SK-N-SH (cell line): ENCODE data around the gene DGKE. TPM values are rescaled to one million over a fixed set of nuclear protein-coding genes. Genes with fewer than 3 reads are reported as not detected.

Experiments
- CTCF ChIA-PET: fragments of 300-600, 350-600 bp; formaldehyde crosslinking; extraction: SDS; loops from one replicate; lab custom pipeline; 2021; lab: Yijun Ruan, JAX
- POLR2A ChIA-PET: fragments of 350-600 bp; sonication (Branson Sonifier 250); formaldehyde crosslinking; extraction: SDS; loops from one replicate; lab custom pipeline; 2020; ENCODE audit warnings: antibody characterized with exemption, inconsistent platforms; lab: Yijun Ruan, JAX
- DNase-seq: peaks from one replicate; pipeline ENCODE4 v3.0.0; 2012
- H2AFZ ChIP-seq: fragments of 200-600 bp; sonication (generic); 2 replicates; pipeline ENCODE4 v1.8.1; 2016; ENCODE audit warnings: antibody characterized with exemption, mild to moderate bottlenecking, low read depth
- H3F3A ChIP-seq: fragments of 200-600 bp; sonication (generic); replicated peaks from 2 replicates; pipeline ENCODE3; 2016; ENCODE audit warnings: antibody characterized with exemption, mild to moderate bottlenecking; ENCODE audit not compliant: insufficient read depth
- H3K27ac ChIP-seq, 2 experiments: fragments of 200-500 bp in 1 of 2; fragments of 200-600 bp in 1 of 2; sonication (Bioruptor generic) in 1 of 2; sonication (generic), shearing (Covaris generic) in 1 of 2; 2 replicates each; pipeline versions ENCODE4 v1.5.1 to v1.6.1; 2014 to 2016; ENCODE audit warnings: low read depth in 2 of 2, inconsistent platforms in 1 of 2, low read length in 1 of 2, mild to moderate bottlenecking in 1 of 2, mixed read lengths in 1 of 2
- H3K27me3 ChIP-seq: fragments of 200-600 bp; sonication (generic), shearing (Covaris generic); 2 replicates; pipeline ENCODE4 v1.6.1; 2016; ENCODE audit warnings: mixed run types; ENCODE audit not compliant: insufficient read depth
- H3K36me3 ChIP-seq, 2 experiments: fragments of 200-500 bp in 1 of 2; fragments of 200-600 bp in 1 of 2; sonication (Bioruptor generic) in 1 of 2; sonication (generic) in 1 of 2; replicated peaks in 1 of 2; 2 replicates each; pipeline versions ENCODE3 to v1.5.1; 2014 to 2016; ENCODE audit warnings: low read length in 1 of 2, mild to moderate bottlenecking in 1 of 2; ENCODE audit not compliant: insufficient read depth in 2 of 2, control insufficient read depth in 1 of 2
- H3K4me1 ChIP-seq, 2 experiments: fragments of 200-500 bp in 1 of 2; fragments of 200-600 bp in 1 of 2; sonication (Bioruptor generic) in 1 of 2; sonication (generic), shearing (Covaris generic) in 1 of 2; 2 replicates each; pipeline versions ENCODE4 v1.5.1 to v1.6.1; 2014 to 2016; ENCODE audit warnings: low read depth in 1 of 2, low read length in 1 of 2, mixed run types in 1 of 2; ENCODE audit not compliant: insufficient read depth in 2 of 2, control insufficient read depth in 1 of 2
- H3K4me2 ChIP-seq: fragments of 200-600 bp; sonication (generic), shearing (Covaris generic); 2 replicates; pipeline ENCODE4 v1.6.1; 2017; ENCODE audit warnings: mixed run types
- H3K4me3 ChIP-seq, 2 experiments: fragments of 200-500 bp in 1 of 2; fragments of 200-600 bp in 1 of 2; sonication (Bioruptor generic) in 1 of 2; sonication (generic), shearing (Covaris generic) in 1 of 2; 2 replicates each; pipeline versions ENCODE4 v1.5.1 to v1.8.1; 2014 to 2016; ENCODE audit warnings: low read depth in 2 of 2, inconsistent platforms in 1 of 2, low read length in 1 of 2, mild to moderate bottlenecking in 1 of 2, mixed read lengths in 1 of 2, moderate library complexity in 1 of 2
- H3K79me2 ChIP-seq: fragments of 200-600 bp; sonication (generic); 2 replicates; pipeline ENCODE4 v1.8.1; 2017; ENCODE audit warnings: mild to moderate bottlenecking; ENCODE audit not compliant: insufficient read depth
- H3K9ac ChIP-seq: fragments of 200-600 bp; sonication (generic); 2 replicates; pipeline ENCODE4 v1.6.1; 2017; ENCODE audit warnings: mixed run types
- H3K9me2 ChIP-seq: fragments of 200-600 bp; sonication (generic); 2 replicates; pipeline ENCODE4 v1.6.1; 2017; ENCODE audit warnings: mixed run types
- H3K9me3 ChIP-seq: fragments of 200-600 bp; sonication (generic); 2 replicates; pipeline ENCODE4 v1.6.1; 2017; ENCODE audit warnings: mixed run types, mild to moderate bottlenecking, moderate library complexity
- H4K20me1 ChIP-seq: fragments of 200-600 bp; sonication (generic); 2 replicates; pipeline ENCODE4 v1.6.1; 2017; ENCODE audit warnings: mild to moderate bottlenecking, mixed run types; ENCODE audit not compliant: insufficient read depth
- CHD2 ChIP-seq: fragments of 150-350 bp; IDR thresholded peaks from 2 replicates; pipeline ENCODE4 v1.6.1; 2018; ENCODE audit warnings: low read length; ENCODE audit not compliant: partially characterized antibody
- EP300 ChIP-seq, 2 experiments: IDR thresholded peaks; 2 replicates each; pipeline versions ENCODE4 v1.4.0 to v1.6.1; 2012; ENCODE audit warnings: borderline replicate concordance in 1 of 2, low read depth in 1 of 2, low read length in 1 of 2
- GABPA ChIP-seq: IDR thresholded peaks from 2 replicates; pipeline ENCODE4 v1.4.0; 2012; ENCODE audit warnings: low read depth, mild to moderate bottlenecking
- GATA2 ChIP-seq: sonication (generic); formaldehyde crosslinking; IDR thresholded peaks from 2 replicates; pipeline ENCODE4 v1.5.0; 2020; ENCODE audit warnings: mild to moderate bottlenecking, missing genetic modification reagents
- JUND ChIP-seq: IDR thresholded peaks from 2 replicates; pipeline ENCODE4 v1.4.0; 2012
- MEF2A ChIP-seq: IDR thresholded peaks from 2 replicates; pipeline ENCODE4 v1.4.0; 2012; ENCODE audit warnings: low read depth, borderline replicate concordance
- PBX3 ChIP-seq: IDR thresholded peaks from 2 replicates; pipeline ENCODE4; 2012
- POLR2AphosphoS5 ChIP-seq: IDR thresholded peaks from 2 replicates; pipeline ENCODE4 v1.6.1; 2012; ENCODE audit warnings: low read depth, low read length
- RAD21 ChIP-seq: IDR thresholded peaks from 2 replicates; pipeline ENCODE4 v1.6.1; 2012; ENCODE audit warnings: mild to moderate bottlenecking, low read length
- RCOR1 ChIP-seq: fragments of 150-350 bp; IDR thresholded peaks from 2 replicates; pipeline ENCODE4 v1.6.1; 2017; ENCODE audit warnings: antibody characterized with exemption, low read length
- TAF1 ChIP-seq: IDR thresholded peaks from 2 replicates; pipeline ENCODE4 v1.6.1; 2012; ENCODE audit warnings: low read depth, mild to moderate bottlenecking, low read length, moderate library complexity, borderline replicate concordance
- TCF12 ChIP-seq: IDR thresholded peaks from 2 replicates; pipeline ENCODE4 v1.4.0; 2012
- TEAD4 ChIP-seq: IDR thresholded peaks from 2 replicates; pipeline ENCODE4 v1.4.0; 2012; ENCODE audit warnings: mild to moderate bottlenecking, borderline replicate concordance; ENCODE audit not compliant: insufficient read depth
- YY1 ChIP-seq: IDR thresholded peaks from 2 replicates; pipeline ENCODE4 v1.4.0; 2012; ENCODE audit warnings: low read depth, mild to moderate bottlenecking
- ZBTB33 ChIP-seq: IDR thresholded peaks from 2 replicates; pipeline ENCODE4 v1.4.0; 2012; ENCODE audit warnings: low read depth, borderline replicate concordance
- WGBS: methylation state at CpG from one replicate; pipeline ENCODE4 v1.1.6; 2017; ENCODE audit warnings: low lambda C conversion rate; 5-methylcytosine and 5-hydroxymethylcytosine counted together
- polyA plus RNA-seq, 3 experiments: library from polyadenylated mRNA; depleted of rRNA; stranded (reverse); fragments of >200 nt; gene quantifications; 2 replicates each; pipeline ENCODE4 v1.2.3, GENCODE V29; 2012
- TF ChIP-seq, protein P1 (sequence below): fragments of 150-350 bp; IDR thresholded peaks from 2 replicates; pipeline ENCODE4 v1.6.1; 2017; ENCODE audit warnings: antibody characterized with exemption, low read length, low read depth, borderline replicate concordance
- TF ChIP-seq, protein P2 (sequence below): IDR thresholded peaks from 2 replicates; pipeline ENCODE4 v1.4.0; 2012; ENCODE audit warnings: low read depth, borderline replicate concordance
- TF ChIP-seq, protein P3 (sequence below): IDR thresholded peaks from 2 replicates; pipeline ENCODE4 v1.6.1; 2012; ENCODE audit warnings: mild to moderate bottlenecking, low read depth, low read length, moderate library complexity
- TF ChIP-seq, protein P4 (sequence below): IDR thresholded peaks from 2 replicates; pipeline ENCODE4 v1.4.0; 2012; ENCODE audit warnings: low read depth

Gene DGKE
- polyA plus RNA-seq, 1 of the 3 experiments (the other 2 are of a cell fraction): 2.4 TPM

- TF ChIP-seq, protein P1, sequence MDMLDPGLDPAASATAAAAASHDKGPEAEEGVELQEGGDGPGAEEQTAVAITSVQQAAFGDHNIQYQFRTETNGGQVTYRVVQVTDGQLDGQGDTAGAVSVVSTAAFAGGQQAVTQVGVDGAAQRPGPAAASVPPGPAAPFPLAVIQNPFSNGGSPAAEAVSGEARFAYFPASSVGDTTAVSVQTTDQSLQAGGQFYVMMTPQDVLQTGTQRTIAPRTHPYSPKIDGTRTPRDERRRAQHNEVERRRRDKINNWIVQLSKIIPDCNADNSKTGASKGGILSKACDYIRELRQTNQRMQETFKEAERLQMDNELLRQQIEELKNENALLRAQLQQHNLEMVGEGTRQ: no peak
- TF ChIP-seq, protein P2, sequence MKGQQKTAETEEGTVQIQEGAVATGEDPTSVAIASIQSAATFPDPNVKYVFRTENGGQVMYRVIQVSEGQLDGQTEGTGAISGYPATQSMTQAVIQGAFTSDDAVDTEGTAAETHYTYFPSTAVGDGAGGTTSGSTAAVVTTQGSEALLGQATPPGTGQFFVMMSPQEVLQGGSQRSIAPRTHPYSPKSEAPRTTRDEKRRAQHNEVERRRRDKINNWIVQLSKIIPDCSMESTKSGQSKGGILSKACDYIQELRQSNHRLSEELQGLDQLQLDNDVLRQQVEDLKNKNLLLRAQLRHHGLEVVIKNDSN: no peak
- no peak for TF ChIP-seq POLR2AphosphoS5
- no peak for TF ChIP-seq TAF1
- no peak for TF ChIP-seq MEF2A
- no peak for TF ChIP-seq GABPA
- no peak for TF ChIP-seq PBX3
These were observed 59.6 kb downstream of the DGKE start (continued) for GRCh38 chr17:56893503-56893902.

DNA sequence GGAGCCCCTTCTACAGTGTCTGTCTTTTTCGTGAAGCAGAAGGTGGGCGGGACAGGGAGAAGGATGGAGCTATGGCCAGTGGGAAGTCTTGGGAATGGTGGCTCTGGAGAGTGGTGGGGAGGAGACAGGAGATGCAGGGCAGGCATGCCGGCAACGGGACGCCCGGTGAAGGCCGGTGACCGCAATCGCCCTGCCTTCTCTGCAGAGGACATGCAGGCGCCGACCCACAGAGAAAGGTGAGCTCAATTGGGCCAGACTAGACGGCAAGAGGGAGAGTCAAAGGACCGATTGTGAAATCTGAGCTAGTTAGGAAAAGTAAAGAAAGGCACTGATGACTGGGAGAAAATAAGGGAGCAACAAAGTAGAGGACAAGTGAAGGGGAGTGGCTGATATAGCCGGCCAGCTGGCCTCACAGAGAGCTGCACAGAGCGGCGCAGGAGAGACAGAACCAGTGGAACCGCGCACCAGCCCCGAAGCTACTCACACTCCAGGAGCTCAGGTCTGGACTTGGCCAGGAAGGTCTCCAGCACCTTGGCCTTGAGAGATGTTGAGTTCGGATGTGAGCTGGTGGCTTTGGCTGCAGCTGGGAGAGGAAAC, 61.0 kb downstream of the DGKE start:
- no peaks in the 10 kb centered on the region for H3K9me2 ChIP-seq
- DNase-seq: no peak
- no peaks in the 10 kb centered on the region for H4K20me1 ChIP-seq
- no peak overlapping the region for H3K27ac ChIP-seq
- H3K4me3 ChIP-seq: no peak overlapping the region
- ChIA-PET CTCF (interaction anchor here (0.7 to 1.9 kb wide), 5 partner anchors 9 to 76 kb away, joined by 3 to 5 read pairs (median 3); no protein-coding TSS in a partner anchor), POLR2A (interaction anchor here (1.9 kb wide), 1 partner anchor 19 kb away, joined by 7 read pairs; the partner anchor contains the start of gene TRIM25)
- no peaks in the 10 kb centered on the region for H3K9me3 ChIP-seq
- H3K9ac ChIP-seq: no peak overlapping the region
- H3F3A ChIP-seq: peaks cover 5% of the 10 kb centered on the region
- H3K79me2 ChIP-seq: no peaks in the 10 kb centered on the region
- no peak overlapping the region for H2AFZ ChIP-seq
- TF ChIP-seq CHD2 (no peak), JUND (no peak), TCF12 (no peak), TAF1 (no peak), TEAD4 (no peak), GATA2 (no peak), RCOR1 (no peak), EP300 (IDR thresholded peaks at IDR 0.05; ENCODE audit: borderline replicate concordance in 1 of 2, low read depth in 1 of 2, low read length in 1 of 2) (no peak), RAD21 (no peak), ZBTB33 (no peak), YY1 (no peak)
- TF ChIP-seq, protein P1: no peak
- TF ChIP-seq, protein P3, sequence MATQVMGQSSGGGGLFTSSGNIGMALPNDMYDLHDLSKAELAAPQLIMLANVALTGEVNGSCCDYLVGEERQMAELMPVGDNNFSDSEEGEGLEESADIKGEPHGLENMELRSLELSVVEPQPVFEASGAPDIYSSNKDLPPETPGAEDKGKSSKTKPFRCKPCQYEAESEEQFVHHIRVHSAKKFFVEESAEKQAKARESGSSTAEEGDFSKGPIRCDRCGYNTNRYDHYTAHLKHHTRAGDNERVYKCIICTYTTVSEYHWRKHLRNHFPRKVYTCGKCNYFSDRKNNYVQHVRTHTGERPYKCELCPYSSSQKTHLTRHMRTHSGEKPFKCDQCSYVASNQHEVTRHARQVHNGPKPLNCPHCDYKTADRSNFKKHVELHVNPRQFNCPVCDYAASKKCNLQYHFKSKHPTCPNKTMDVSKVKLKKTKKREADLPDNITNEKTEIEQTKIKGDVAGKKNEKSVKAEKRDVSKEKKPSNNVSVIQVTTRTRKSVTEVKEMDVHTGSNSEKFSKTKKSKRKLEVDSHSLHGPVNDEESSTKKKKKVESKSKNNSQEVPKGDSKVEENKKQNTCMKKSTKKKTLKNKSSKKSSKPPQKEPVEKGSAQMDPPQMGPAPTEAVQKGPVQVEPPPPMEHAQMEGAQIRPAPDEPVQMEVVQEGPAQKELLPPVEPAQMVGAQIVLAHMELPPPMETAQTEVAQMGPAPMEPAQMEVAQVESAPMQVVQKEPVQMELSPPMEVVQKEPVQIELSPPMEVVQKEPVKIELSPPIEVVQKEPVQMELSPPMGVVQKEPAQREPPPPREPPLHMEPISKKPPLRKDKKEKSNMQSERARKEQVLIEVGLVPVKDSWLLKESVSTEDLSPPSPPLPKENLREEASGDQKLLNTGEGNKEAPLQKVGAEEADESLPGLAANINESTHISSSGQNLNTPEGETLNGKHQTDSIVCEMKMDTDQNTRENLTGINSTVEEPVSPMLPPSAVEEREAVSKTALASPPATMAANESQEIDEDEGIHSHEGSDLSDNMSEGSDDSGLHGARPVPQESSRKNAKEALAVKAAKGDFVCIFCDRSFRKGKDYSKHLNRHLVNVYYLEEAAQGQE: no peak
- TF ChIP-seq, protein P4, sequence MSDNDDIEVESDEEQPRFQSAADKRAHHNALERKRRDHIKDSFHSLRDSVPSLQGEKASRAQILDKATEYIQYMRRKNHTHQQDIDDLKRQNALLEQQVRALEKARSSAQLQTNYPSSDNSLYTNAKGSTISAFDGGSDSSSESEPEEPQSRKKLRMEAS: no peak
- H3K36me3 ChIP-seq: peaks cover 10 to 64% of the 10 kb centered on the region in 2 experiments
- WGBS: 96% methylated on average over 20 of the region's 20 CpGs
- H3K4me2 ChIP-seq: no peak overlapping the region
- H3K4me1 ChIP-seq: peaks cover 0 to 3% of the 10 kb centered on the region in 2 experiments; a peak in 1 of 4 replicates
- H3K27me3 ChIP-seq: no peaks in the 10 kb centered on the region
